GM18873 (cell line): Measurements from ENCODE around the gene DHRS13.
A peak's percentile ranks its signal among the peaks of the same experiment; 100 is the strongest.

ENCODE experiments used
- ATAC-seq: cut with Tn5 transposase; IDR thresholded peaks from one replicate; pipeline ENCODE4 v1.9.1; 2021; ENCODE audit warnings: mild to moderate bottlenecking, moderate library complexity, moderate number of reproducible peaks; ENCODE audit not compliant: unreplicated experiment, low FRiP score

The DHRS13 gene

DNA sequence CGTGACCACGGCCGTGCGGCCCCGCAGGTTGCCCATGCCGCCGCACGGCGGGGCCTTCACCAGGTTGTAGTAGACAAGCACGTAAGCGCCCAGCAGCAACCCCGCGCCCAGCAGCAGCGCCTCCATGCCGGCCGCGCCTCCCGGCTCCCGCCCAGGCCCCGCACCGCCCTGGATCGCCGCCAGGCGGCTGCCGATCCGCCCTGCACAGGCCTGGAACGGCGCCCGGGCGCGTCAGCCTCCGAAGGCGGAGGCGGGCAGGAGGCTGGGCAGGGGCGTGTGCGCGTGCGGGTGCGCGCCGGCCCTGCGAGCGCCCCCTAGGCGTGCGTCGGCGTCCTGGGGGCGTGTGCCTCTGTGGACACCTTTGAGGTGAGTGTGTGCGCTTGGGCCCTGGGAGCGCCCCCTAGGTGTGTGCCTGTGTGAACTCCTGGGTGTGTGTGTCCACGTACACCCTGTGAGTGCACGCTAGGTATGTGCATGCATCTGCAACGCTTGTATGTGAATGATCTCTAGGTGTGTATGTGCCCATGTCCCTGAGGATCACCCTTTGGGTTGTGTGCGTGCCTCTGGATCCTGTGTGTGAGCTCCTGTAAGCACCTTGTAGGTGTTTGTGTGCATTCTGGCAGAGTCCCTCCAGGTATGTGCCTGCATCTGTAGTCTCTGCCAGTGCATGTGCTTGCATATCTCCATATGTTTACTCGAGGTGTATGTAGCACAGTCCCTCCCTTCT is at the start of gene DHRS13:
DHRS13 (minus strand) TSS at position 261 of the 727 bp plus-strand sequence; CDS start at position 126, 135 bp downstream.
- ATAC-seq = peak; percentile 69

- ATAC-seq = peak; percentile 61
Measured at GRCh38 chr17:28951991-28952975, 49.4 kb upstream of the DHRS13 start.

DNA sequence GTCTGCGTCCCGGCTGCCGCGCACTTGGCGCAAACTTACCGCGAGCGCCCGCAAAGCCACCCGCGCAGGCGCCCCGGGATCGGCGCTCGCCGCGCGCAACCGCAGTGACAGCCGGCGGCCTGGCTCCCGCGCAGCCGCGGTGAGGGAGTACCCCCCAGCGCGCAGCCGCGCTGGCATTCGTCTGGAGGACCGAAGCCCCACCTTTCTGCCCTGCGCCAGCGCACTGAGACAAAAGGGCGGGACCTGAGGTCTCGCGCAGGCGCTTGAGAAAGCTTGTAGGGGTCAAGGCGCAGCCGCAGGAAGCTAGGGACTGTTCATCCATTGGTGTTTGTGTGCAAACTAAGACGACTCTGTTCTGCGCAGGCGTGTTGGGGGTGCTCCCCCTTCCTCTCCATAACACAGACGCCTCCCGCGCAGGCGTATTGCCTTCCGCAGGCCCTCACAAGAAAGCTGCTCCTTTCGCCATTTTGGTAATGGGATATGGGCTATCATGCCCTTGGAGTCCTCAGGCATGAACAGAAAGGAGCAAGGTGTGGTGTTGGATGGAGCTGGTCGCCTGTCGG is 48.6 kb upstream of the DHRS13 start, which contains the start of gene PHF12:
PHF12 (minus strand) TSS at position 91 of the 563 bp plus-strand sequence. CDS start 558 bp downstream, outside the sequence.
- peak; percentile 57 for ATAC-seq

GRCh38 chr17:28950752-28951427 is 48.0 kb upstream of the DHRS13 start:
- ATAC-seq = no peak

- ATAC-seq = no peak
Measured at GRCh38 chr17:28950017-28950751, 47.3 kb upstream of the DHRS13 start.

GRCh38 chr17:28949185-28950016 is 46.5 kb upstream of the DHRS13 start:
- no peak for ATAC-seq

GRCh38 chr17:28948873-28949184 is 46.0 kb upstream of the DHRS13 start:
- ATAC-seq = no peak

DNA sequence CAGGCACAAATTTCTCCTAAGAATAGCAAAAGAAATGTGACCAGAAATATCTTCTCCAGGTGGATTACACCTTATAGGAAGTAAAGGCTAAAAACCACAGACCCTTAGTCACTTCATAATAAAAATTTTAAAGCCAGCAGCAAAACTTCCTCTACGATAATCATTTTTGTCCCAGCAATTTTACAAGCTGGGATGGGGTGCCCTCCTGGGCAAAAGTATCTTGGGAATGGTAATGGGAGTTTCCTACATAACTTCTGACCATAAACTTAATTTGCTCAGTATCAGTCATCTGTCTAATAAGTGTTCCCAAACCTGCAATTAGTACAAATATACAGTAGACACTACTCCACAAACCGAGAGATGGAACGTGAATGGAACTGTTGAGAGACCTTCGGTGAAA is 45.5 kb upstream of the DHRS13 start:
- no peak for ATAC-seq

- no peak for ATAC-seq
Measured at GRCh38 chr17:28947639-28948038, 44.8 kb upstream of the DHRS13 start.

DNA sequence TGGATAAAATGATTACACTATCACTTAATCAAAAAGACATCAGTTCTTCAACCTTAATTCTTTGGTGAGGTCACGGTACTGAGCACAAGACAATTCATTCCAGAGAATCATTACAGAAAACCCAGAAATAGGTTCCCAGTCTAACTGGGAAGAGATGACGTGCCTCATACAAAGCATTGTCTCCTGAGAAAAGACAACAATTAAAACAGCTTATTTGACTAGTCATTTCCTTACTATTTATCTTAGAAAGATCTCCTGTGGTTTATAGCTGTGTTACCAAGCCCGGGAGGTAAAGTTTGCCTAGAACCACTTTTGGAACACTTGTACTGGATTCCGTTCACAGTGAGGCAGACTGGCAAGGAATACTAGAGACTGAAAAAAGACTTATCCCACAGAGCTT is 43.4 kb upstream of the DHRS13 start:
- ATAC-seq = no peak

DNA sequence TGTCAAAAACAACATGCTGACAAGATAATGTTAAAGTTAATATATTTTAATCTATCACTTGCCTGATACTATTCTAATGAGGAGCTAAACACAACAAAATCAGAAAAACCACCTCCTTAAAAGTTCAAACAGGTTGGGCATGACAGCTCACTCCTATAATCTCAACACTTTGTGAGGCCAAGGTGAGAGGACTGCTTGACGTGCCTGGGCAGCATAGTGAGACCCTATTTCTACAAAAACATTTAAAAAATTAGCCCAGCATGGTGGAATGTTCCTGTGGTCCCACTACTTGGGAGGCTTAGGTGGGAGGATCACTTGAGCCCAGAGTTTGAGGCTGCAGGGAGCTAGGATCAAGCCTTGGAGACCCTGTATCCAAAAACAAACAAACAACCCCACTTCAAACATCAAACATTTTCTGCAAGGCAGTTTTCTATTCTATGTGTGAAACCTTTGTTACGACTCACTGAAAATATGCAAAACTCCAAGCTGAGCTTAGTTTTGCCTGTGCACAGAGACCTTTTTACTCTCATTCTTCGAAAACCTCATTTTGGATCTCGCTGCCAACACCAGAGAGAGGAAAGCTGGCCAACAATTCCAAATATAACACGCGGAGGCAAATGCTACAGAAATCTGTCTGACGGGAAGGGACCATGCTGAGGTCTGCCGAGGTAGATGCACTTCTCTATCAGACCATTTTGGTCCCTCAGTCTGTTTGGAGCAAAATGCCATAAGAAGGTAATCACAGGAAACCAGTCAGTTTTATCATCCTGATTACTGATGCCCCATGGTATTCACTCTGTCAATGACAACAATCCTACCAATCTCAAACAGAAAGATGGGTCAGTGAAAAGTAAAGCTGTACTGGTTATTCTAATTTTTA is 42.2 kb upstream of the DHRS13 start:
- ATAC-seq = no peak

DNA sequence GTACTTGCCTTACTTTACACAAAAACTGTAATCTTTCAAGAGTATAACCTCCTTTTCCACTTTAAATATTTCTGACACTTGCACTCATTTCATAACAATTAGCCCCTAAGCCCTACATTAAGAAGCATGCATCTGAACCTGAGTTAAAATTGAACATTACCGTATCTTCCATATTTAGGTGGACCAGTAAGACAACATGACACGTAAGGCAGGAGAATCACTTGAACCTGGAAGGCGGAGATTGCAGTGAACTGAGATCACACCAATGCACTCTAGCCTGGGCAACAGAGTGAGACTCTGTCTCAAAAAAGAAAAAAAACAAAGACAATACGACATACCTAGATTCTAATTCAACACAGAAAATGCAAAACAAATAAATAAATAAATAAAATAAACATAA is 41.5 kb upstream of the DHRS13 start:
- ATAC-seq = no peak

GRCh38 chr17:28942925-28943324 is 40.0 kb upstream of the DHRS13 start:
- no peak for ATAC-seq

DNA sequence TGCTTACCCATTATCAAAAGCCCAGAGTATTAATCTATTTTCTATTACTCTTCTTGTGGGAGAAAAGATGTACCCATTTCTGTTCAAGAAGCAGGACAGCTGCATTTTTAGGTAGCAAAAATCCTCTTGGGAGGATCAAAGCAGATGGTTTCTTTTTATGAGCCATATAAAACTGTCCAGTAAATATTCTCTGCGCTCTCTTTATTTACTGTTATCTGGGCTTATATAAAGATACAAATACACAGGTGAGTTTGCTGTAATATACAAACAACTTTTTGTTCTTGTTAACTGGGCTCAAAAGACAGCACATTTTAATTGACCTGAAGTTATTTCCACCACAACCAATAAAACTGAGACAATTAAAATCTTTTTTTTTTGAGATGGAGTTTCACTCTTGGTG is 38.4 kb upstream of the DHRS13 start:
- ATAC-seq = no peak

DNA sequence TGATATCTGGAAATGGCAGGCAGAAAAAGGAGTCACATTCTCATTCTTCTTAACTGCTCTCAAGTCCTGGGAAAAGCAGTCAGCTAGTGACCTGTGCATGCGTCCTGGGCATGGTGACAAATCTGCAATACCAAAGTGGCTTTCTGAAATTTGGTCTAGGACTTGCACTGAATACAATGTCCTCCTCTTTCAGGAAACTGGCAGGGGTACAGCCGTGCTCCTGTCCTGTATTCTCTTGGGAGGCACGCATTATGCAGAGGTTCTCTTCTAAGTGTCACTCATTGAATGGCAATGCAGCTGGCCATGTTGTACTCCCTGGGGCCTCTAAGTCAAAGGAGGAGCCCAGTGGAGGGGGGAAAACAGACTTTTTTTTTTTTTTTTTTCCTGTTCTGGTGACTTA is 37.8 kb upstream of the DHRS13 start:
- no peak for ATAC-seq

DNA sequence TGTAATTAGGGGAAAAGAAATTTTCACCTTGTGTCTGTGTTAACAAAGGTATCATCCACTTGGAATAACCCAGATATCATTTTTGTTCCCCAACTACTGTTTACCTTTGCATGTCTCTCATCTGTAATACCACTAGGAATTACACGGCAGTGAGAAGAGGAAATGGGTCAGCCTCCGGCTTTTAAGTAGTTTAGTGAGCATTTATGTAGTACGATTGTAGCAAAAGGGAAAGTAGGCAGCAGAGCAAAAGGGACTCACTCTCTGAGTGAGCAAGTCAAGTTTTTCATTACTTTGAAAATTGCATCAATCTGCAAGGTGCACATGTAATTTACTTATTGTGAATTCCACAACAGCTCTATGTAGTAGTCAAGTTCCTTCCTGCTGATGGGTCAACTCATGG is 37.3 kb upstream of the DHRS13 start:
- no peak for ATAC-seq

- ATAC-seq = no peak
Measured at GRCh38 chr17:28938552-28938951, 35.7 kb upstream of the DHRS13 start.

- ATAC-seq = no peak
Measured at GRCh38 chr17:28937044-28937729, 34.3 kb upstream of the DHRS13 start.
